AG04449 (cell line): ENCODE data around the gene RNF123.

Experiments
- CTCF ChIA-PET: fragments of 350-600 bp; formaldehyde crosslinking; extraction: SDS; loops from one replicate; lab custom pipeline; 2021; ENCODE audit warnings: antibody characterized with exemption; lab: Yijun Ruan, JAX
- POLR2A ChIA-PET: fragments of 400-600, 350-600 bp; formaldehyde crosslinking; extraction: SDS; loops from one replicate; lab custom pipeline; 2020; ENCODE audit warnings: antibody characterized with exemption, inconsistent platforms; lab: Yijun Ruan, JAX
- DNase-seq: peaks from one replicate; pipeline ENCODE4 v3.0.0-alpha.2; 2010; ENCODE audit warnings: low read depth, low spot score
- H3K4me3 ChIP-seq: 2 replicates; pipeline ENCODE4 v1.5.1; 2011; ENCODE audit warnings: low read depth, mild to moderate bottlenecking, control low read depth, low read length
- TF ChIP-seq, protein P1 (sequence below): IDR thresholded peaks from one replicate; pipeline ENCODE4 v1.5.1; 2011; ENCODE audit warnings: mild to moderate bottlenecking, moderate library complexity, low read length, control low read depth, inconsistent platforms; ENCODE audit not compliant: insufficient read depth; ENCODE audit errors: missing control alignments

RNF123 gene

DNA sequence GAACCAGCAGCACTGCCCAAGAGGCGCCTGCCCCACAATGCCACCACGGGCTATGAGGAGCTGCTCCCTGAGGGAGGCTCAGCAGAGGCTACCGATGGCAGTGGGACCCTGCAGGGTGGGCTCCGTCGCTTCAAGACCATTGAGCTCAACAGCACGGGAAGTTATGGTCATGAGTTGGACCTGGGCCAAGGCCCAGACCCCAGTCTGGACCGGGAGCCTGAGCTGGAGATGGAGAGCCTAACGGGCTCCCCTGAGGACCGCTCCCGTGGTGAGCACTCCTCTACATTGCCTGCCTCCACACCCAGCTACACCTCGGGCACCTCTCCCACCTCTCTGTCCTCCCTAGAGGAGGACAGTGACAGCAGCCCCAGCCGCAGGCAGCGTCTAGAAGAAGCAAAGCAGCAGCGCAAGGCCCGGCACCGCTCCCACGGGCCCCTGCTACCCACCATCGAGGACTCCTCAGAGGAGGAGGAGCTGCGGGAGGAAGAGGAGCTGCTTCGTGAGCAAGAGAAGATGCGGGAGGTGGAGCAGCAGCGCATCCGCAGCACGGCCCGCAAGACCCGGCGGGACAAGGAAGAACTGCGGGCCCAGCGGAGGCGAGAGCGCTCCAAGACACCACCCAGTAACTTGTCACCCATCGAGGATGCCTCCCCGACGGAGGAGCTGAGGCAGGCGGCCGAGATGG, 37.0 kb upstream of the RNF123 start:
- TF ChIP-seq, protein P1, sequence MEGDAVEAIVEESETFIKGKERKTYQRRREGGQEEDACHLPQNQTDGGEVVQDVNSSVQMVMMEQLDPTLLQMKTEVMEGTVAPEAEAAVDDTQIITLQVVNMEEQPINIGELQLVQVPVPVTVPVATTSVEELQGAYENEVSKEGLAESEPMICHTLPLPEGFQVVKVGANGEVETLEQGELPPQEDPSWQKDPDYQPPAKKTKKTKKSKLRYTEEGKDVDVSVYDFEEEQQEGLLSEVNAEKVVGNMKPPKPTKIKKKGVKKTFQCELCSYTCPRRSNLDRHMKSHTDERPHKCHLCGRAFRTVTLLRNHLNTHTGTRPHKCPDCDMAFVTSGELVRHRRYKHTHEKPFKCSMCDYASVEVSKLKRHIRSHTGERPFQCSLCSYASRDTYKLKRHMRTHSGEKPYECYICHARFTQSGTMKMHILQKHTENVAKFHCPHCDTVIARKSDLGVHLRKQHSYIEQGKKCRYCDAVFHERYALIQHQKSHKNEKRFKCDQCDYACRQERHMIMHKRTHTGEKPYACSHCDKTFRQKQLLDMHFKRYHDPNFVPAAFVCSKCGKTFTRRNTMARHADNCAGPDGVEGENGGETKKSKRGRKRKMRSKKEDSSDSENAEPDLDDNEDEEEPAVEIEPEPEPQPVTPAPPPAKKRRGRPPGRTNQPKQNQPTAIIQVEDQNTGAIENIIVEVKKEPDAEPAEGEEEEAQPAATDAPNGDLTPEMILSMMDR = no peak
- no peak overlapping the region for H3K4me3 ChIP-seq
- ChIA-PET POLR2A (no interaction called here), CTCF (interaction anchor here (1.6 kb wide), 1 partner anchor 19 kb away, joined by 9 read pairs; no protein-coding TSS in a partner anchor)
- no peak for DNase-seq

DNA sequence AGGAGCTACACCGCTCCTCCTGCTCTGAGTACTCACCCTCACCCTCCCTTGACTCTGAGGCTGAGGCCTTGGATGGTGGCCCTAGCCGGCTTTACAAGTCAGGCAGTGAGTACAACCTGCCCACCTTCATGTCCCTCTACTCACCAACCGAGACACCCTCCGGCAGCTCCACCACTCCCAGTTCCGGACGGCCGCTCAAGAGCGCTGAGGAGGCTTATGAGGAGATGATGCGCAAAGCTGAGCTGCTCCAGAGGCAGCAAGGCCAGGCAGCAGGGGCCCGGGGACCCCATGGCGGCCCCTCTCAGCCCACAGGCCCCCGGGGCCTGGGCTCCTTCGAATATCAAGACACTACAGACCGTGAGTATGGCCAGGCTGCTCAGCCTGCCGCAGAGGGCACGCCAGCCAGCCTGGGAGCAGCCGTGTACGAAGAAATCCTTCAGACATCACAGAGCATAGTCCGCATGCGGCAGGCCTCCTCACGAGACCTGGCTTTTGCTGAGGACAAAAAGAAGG, 36.4 kb upstream of the RNF123 start:
- TF ChIP-seq, protein P1 = no peak
- ChIA-PET CTCF (interaction anchor here (1.6 kb wide), 1 partner anchor 18 kb away, joined by 9 read pairs; no protein-coding TSS in a partner anchor), POLR2A (no interaction called here)
- no peak for DNase-seq
- no peak overlapping the region for H3K4me3 ChIP-seq

DNA sequence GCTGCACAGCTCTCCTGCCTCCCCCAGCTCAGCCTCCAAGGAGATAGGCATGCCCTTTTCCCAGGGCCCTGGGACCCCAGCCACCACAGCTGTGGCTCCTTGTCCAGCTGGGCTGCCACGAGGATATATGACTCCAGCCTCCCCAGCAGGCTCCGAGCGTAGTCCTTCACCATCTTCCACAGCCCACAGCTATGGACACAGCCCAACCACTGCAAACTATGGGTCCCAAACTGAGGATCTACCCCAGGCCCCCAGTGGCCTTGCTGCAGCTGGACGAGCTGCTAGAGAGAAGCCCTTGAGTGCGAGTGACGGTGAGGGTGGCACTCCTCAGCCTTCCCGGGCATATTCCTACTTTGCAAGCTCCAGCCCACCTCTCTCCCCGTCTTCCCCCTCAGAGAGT, 35.7 kb upstream of the RNF123 start:
- ChIA-PET POLR2A (no interaction called here), CTCF (interaction anchor here (1.1 kb wide), 1 partner anchor 18 kb away, joined by 3 read pairs; no protein-coding TSS in a partner anchor)
- TF ChIP-seq, protein P1 = no peak
- no peak overlapping the region for H3K4me3 ChIP-seq
- no peak for DNase-seq

DNA sequence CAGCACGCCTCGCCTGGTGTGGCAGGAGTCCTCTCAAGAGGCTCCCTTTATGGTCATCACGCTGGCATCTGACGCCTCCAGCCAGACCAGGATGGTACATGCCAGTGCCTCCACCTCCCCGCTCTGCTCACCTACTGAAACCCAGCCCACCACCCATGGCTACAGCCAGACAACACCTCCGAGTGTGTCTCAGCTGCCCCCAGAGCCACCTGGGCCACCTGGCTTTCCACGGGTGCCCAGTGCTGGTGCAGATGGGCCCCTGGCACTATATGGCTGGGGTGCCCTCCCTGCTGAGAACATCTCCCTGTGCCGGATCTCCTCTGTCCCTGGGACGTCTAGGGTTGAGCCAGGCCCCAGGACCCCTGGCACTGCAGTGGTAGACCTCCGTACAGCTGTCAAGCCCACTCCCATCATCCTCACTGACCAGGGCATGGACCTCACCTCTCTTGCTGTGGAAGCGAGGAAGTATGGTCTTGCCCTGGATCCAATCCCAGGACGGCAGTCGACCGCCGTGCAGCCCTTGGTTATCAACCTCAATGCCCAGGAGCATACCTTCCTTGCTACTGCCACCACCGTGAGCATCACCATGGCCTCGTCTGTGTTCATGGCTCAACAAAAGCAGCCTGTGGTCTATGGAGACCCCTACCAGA, 35.1 kb upstream of the RNF123 start:
- no peak overlapping the region for H3K4me3 ChIP-seq
- CTCF ChIA-PET = interaction anchor here (1.1 kb wide), 1 partner anchor 17 kb away, joined by 3 read pairs; no protein-coding TSS in a partner anchor
- DNase-seq = no peak
- TF ChIP-seq, protein P1 = no peak
- POLR2A ChIA-PET = no interaction called here

DNA sequence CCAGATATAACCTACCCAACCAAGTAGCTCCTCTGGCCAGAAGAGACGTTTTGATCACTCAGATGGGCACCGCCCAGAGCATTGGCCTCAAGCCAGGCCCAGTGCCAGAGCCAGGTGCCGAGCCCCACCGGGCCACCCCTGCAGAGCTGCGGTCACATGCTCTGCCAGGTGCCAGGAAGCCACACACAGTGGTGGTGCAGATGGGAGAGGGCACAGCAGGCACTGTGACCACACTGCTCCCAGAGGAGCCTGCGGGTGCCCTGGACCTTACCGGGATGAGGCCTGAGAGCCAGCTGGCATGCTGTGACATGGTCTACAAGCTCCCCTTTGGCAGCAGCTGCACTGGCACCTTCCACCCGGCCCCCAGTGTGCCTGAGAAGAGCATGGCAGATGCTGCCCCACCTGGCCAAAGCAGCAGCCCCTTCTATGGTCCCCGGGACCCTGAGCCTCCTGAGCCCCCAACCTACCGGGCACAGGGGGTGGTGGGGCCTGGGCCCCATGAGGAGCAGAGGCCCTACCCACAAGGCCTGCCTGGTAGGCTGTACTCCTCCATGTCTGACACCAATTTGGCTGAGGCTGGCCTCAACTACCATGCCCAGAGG, 34.3 kb upstream of the RNF123 start:
- TF ChIP-seq, protein P1 = no peak
- ChIA-PET CTCF (interaction anchor here (2.7 to 3.0 kb wide), 2 partner anchors 16 to 116 kb away, joined by 13 to 30 read pairs; no protein-coding TSS in a partner anchor), POLR2A (no interaction called here)
- DNase-seq = no peak
- no peak overlapping the region for H3K4me3 ChIP-seq
